ENCODE measurements around the gene FAM53A.
"Not testable (repeated sequence)": the region's sequence is repeated elsewhere in the genome, so short reads cannot be mapped to it uniquely, and the experiment has no call there.

Gene FAM53A

GRCh38 chr4:1609901-1610790, 74.0 kb downstream of the FAM53A start:
- DNase-seq = no peak

- no peak for DNase-seq
Measured at GRCh38 chr4:1608821-1609500, 75.2 kb downstream of the FAM53A start.

GRCh38 chr4:1608196-1608820, 75.8 kb downstream of the FAM53A start:
- no peak for DNase-seq

GRCh38 chr4:1607436-1608195, 76.5 kb downstream of the FAM53A start:
- not testable (repeated sequence) for DNase-seq

- no peak for DNase-seq
Measured at GRCh38 chr4:1604706-1605205, 79.4 kb downstream of the FAM53A start.

GRCh38 chr4:1604181-1604705, 79.9 kb downstream of the FAM53A start:
- no peak for DNase-seq

- DNase-seq = no peak
Measured at GRCh38 chr4:1603413-1604135, 80.5 kb downstream of the FAM53A start.

GRCh38 chr4:1602655-1603412, 81.3 kb downstream of the FAM53A start:
- DNase-seq = no peak

- DNase-seq = no peak
Measured at GRCh38 chr4:1601852-1602654, 82.1 kb downstream of the FAM53A start.

GRCh38 chr4:1601533-1601835, 82.6 kb downstream of the FAM53A start:
- DNase-seq = no peak

GRCh38 chr4:1600811-1601532, 83.1 kb downstream of the FAM53A start:
- no peak for DNase-seq

GRCh38 chr4:1600211-1600780, 83.8 kb downstream of the FAM53A start:
- no peak for DNase-seq

GRCh38 chr4:1599491-1600210, 84.5 kb downstream of the FAM53A start:
- DNase-seq = no peak

- DNase-seq = no peak
Measured at GRCh38 chr4:1599026-1599481, 85.1 kb downstream of the FAM53A start.

- DNase-seq = no peak
Measured at GRCh38 chr4:1598206-1599025, 85.7 kb downstream of the FAM53A start.
